GM06990 (cell line): Measurements from ENCODE around the gene ZFYVE26.

Experiments
- DNase-seq: peaks from one replicate; pipeline ENCODE4 v3.0.0-alpha.2; 2011; ENCODE audit not compliant: insufficient read length; ENCODE audit errors: extremely low read depth
- H3K27me3 ChIP-seq: replicated peaks from 2 replicates; pipeline ENCODE4 v1.6.0; 2011; ENCODE audit warnings: low read length; ENCODE audit not compliant: control insufficient read depth, insufficient read depth
- H3K36me3 ChIP-seq: 2 replicates; pipeline ENCODE4 v1.5.1; 2011; ENCODE audit warnings: low read length; ENCODE audit not compliant: control insufficient read depth, insufficient read depth
- H3K4me3 ChIP-seq: replicated peaks from 2 replicates; pipeline ENCODE4 v1.5.1; 2011; ENCODE audit warnings: low read depth, mild to moderate bottlenecking, control low read depth, low read length
- CTCF ChIP-seq: IDR thresholded peaks from 2 replicates; pipeline ENCODE4 v1.5.1; 2011; ENCODE audit warnings: low read length, control low read depth, mild to moderate bottlenecking, inconsistent platforms; ENCODE audit not compliant: insufficient read depth, poor library complexity, severe bottlenecking

The ZFYVE26 gene

GRCh38 chr14:67768219-67768618, 48.2 kb downstream of the ZFYVE26 start:
- no peak for TF ChIP-seq CTCF
- peaks cover 21% of the 10 kb centered on the region for H3K36me3 ChIP-seq
- DNase-seq, result no peak
- H3K4me3 ChIP-seq, result no peak overlapping the region
- H3K27me3 ChIP-seq, result no peaks in the 10 kb centered on the region

GRCh38 chr14:67766035-67766680, 50.2 kb downstream of the ZFYVE26 start:
- DNase-seq, result no peak
- TF ChIP-seq CTCF, result no peak
- H3K4me3 ChIP-seq, result no peak overlapping the region
- no peaks in the 10 kb centered on the region for H3K27me3 ChIP-seq
- peaks cover 28% of the 10 kb centered on the region for H3K36me3 ChIP-seq

GRCh38 chr14:67765192-67765834, 51.1 kb downstream of the ZFYVE26 start:
- Histone ChIP-seq H3K36me3 (peaks cover 33% of the 10 kb centered on the region), H3K27me3 (no peaks in the 10 kb centered on the region), H3K4me3 (no peak overlapping the region)
- no peak for DNase-seq
- TF ChIP-seq CTCF, result no peak

- TF ChIP-seq CTCF, result no peak
- Histone ChIP-seq H3K36me3 (peaks cover 35% of the 10 kb centered on the region), H3K4me3 (no peak overlapping the region), H3K27me3 (no peaks in the 10 kb centered on the region)
- no peak for DNase-seq
Observed at GRCh38 chr14:67764496-67764895, 51.9 kb downstream of the ZFYVE26 start.

GRCh38 chr14:67763158-67763822, 53.1 kb downstream of the ZFYVE26 start:
- Histone ChIP-seq H3K36me3 (peaks cover 31% of the 10 kb centered on the region), H3K27me3 (no peaks in the 10 kb centered on the region), H3K4me3 (no peak overlapping the region)
- no peak for DNase-seq
- TF ChIP-seq CTCF, result no peak
